HEK293T (cell line): ENCODE data around the gene NDUFC2.

Source experiments
- ARNT ChIP-seq: fragments of 450-650 bp; IDR thresholded peaks from 2 replicates; pipeline ENCODE4 v1.6.1; 2017; ENCODE audit warnings: mild to moderate bottlenecking
- BHLHE40 ChIP-seq: fragments of 450-650 bp; IDR thresholded peaks from 2 replicates; pipeline ENCODE4 v1.6.1; 2016; ENCODE audit warnings: mild to moderate bottlenecking, moderate library complexity, borderline replicate concordance
- CTBP1 ChIP-seq: fragments of 450-650 bp; IDR thresholded peaks from 2 replicates; pipeline ENCODE4 v1.6.1; 2016; ENCODE audit warnings: borderline replicate concordance
- ELF4 ChIP-seq: fragments of 450-650 bp; IDR thresholded peaks from 2 replicates; pipeline ENCODE4 v1.6.1; 2017; ENCODE audit warnings: antibody characterized with exemption
- FOXK2 ChIP-seq: fragments of 450-650 bp; IDR thresholded peaks from 2 replicates; pipeline ENCODE4 v1.6.1; 2016; ENCODE audit warnings: mild to moderate bottlenecking
- HDGF ChIP-seq: fragments of 450-650 bp; IDR thresholded peaks from 2 replicates; pipeline ENCODE4 v1.6.1; 2017; ENCODE audit warnings: antibody characterized with exemption, borderline replicate concordance
- L3MBTL2 ChIP-seq: fragments of 450-650 bp; conservative IDR thresholded peaks from 2 replicates; pipeline ENCODE4 v1.6.1; 2016; ENCODE audit warnings: mild to moderate bottlenecking
- PKNOX1 ChIP-seq: fragments of 450-650 bp; IDR thresholded peaks from 2 replicates; pipeline ENCODE4 v1.6.1; 2016
- SP1 ChIP-seq: fragments of 450-650 bp; IDR thresholded peaks from 2 replicates; pipeline ENCODE4 v1.6.1; 2017
- SUZ12 ChIP-seq: fragments of 450-650 bp; IDR thresholded peaks from 2 replicates; pipeline ENCODE4 v1.6.1; 2016; ENCODE audit warnings: mild to moderate bottlenecking
- TARDBP ChIP-seq: fragments of 450-650 bp; IDR thresholded peaks from 2 replicates; pipeline ENCODE4 v1.6.1; 2016
- ZNF384 ChIP-seq: fragments of 450-650 bp; IDR thresholded peaks from 2 replicates; pipeline ENCODE4 v1.6.1; 2016

- TF ChIP-seq FOXK2: no peak
- no peak for TF ChIP-seq SP1
- no peak for TF ChIP-seq ELF4
- no peak for TF ChIP-seq SUZ12
- no peak for TF ChIP-seq ARNT
- no peak for TF ChIP-seq HDGF
- TF ChIP-seq BHLHE40: no peak
- no peak for TF ChIP-seq L3MBTL2
- TF ChIP-seq PKNOX1: no peak
- TF ChIP-seq TARDBP: no peak
- no peak for TF ChIP-seq CTBP1
- TF ChIP-seq ZNF384: no peak
Measured at GRCh38 chr11:78099666-78100065, 20.0 kb upstream of the NDUFC2 start.
